ENCODE measurements around the gene GOLGA8S.
"Not testable (repeated sequence)": the region's sequence is repeated elsewhere in the genome, so short reads cannot be mapped to it uniquely, and the experiment has no call there.

The GOLGA8S gene

GRCh38 chr15:23401627-23402026, 47.1 kb downstream of the GOLGA8S start:
- DNase-seq = no peak

- no peak for DNase-seq
Measured at GRCh38 chr15:23402140-23402539, 47.6 kb downstream of the GOLGA8S start.

GRCh38 chr15:23402544-23402943, 48.0 kb downstream of the GOLGA8S start:
- no peak for DNase-seq

GRCh38 chr15:23403550-23403949, 49.0 kb downstream of the GOLGA8S start:
- DNase-seq = no peak

- DNase-seq = no peak
Measured at GRCh38 chr15:23411841-23412240, 57.3 kb downstream of the GOLGA8S start.

- DNase-seq = not testable (repeated sequence)
Measured at GRCh38 chr15:23412881-23413600, 58.5 kb downstream of the GOLGA8S start.

Data from stimulated activated naive CD4-positive, alpha-beta T cell (primary cell).